Pulmonary artery endothelial cell (primary cell): ENCODE data around the gene UCHL3. TPM values are rescaled to one million over a fixed set of nuclear protein-coding genes. Genes with fewer than 3 reads are reported as not detected.

Source experiments
- DNase-seq: peaks from one replicate; pipeline ENCODE4 v3.0.0-alpha.2; 2011; ENCODE audit warnings: low read depth, low spot score
- total RNA-seq: library from RNA; depleted of rRNA; stranded (reverse); fragments of >200 nt; gene quantifications from 2 replicates; pipeline ENCODE4 v1.2.3, GENCODE V29; 2014

The UCHL3 gene
- total RNA-seq, 1 donor from 2014 or later = 46.6 TPM

DNA sequence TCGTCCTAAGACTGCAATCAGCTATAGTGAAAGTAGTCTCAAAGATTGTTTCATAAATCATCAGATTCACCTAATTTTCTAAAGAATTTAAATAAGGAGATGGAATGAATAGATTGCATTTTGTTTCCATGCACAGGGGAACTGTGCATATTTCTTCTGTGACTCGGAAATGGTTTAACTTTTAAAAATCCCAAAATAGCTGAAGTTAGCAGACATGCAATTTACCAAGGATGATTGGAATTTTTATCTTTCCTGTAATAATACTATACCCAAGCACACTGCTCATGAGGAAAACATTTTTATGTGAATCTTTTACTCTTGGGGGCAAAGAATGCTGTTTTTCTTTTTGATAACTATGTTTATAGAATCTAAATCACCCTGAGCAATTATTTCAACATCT, 71.6 kb downstream of the UCHL3 start:
- DNase-seq = no peak

DNA sequence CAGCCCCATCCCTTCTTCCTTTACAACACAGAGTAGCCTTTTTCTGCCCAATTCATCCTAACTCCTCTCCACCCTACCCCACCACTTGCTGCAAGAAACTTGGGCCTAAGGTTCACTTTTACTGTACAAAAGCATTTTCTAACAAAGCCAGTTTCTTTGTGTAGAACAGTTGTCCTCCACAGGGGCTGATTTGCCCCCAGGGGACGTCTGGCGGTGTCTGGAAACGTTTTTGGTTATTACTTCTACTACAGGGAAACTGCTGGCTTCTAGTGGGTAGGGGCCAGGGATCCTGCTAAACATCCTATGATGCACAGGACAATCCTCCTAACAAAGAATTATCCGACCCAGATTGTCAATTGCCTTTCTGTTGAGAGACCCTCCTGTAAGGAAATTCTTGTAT, 79.2 kb downstream of the UCHL3 start:
- DNase-seq = no peak

DNA sequence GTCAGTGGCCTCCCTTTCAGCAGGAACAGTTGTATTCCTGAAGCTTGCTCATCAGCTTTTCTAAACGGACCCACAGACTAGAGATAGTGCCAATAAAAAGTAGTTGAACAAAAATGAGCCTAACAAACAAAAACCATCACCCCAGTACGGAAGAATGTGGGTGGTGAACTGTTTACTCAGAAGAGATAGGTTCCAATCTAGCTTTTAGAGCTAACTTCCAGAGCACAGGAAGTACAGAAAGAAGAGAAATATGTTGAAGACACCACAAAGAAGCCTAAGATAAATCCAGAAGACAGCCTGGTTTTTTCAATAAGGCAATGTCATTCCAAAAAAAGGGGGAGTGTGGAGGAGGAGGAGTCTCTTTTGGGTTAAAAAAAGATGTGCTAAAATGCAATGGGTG, 83.7 kb downstream of the UCHL3 start:
- no peak for DNase-seq

DNA sequence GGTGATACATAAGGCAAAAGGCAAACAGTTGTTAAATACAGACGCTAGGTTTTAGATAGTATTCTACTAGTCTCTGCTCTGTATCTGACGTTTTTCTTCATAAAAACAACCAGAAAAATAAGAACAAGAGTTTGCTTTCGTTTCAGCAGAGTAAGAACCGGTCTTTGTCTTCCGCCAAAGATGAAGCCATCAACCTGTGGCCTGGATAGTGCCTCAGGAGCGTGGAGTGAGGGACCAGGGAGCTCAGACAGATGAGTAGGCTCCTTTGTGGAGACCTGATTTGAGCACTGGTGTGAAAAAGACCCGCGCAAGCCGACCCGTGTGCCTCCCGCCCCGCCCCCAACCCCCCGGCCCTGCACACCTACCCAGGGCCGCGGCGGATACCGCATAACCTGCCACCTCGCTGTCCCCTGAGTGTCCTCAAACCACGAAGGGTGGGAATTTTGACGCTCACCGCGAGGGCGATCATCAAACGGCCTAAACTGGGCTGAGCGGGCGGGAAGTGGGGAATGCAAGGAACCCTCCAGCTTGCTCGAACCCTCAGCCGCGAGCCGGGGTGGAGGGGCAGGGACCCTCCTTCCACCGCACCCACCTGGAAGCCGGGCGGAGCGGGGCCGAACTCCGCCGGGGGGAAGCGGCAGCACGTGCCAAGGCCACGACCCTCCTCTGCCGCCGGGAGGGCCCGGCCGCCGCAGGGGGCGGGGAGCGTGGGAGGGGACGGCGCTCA, 85.7 kb downstream of the UCHL3 start:
- no peak for DNase-seq

DNA sequence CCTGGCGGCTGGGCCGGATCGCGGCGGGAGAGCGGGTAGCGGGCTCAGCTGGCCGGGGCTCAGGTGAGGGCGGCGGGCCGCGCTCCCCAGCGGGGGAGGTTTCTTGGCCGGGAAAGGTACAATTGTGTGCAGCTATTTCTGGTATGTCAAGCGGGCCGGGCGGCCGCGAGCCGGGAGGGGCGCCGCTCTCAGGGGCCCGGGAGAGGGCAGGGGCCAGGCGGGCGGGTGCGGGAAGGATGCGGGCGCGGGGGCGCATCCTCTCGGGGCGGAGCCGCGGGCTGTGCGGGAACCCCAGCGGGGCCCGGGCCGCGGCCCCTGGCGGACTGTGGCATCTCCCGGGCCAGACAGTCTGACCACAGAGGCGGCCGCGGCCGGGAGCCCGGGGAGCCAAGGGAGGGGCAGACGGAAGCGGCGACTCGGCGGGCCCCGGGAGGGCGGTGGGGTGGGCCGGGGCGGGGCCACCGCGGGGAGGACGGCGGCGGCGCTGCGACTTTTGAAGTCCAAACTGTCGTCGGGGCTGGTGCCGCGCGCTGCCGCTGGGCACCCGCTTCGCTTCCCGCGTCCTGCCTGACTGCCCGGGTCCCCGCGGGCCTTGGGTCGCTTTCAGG, 86.3 kb downstream of the UCHL3 start, which contains the start of gene LMO7:
Gene LMO7 (plus strand): TSS at position 503 of the 608 bp plus-strand sequence. CDS start 328 bp downstream, outside the sequence.
- DNase-seq = no peak

DNA sequence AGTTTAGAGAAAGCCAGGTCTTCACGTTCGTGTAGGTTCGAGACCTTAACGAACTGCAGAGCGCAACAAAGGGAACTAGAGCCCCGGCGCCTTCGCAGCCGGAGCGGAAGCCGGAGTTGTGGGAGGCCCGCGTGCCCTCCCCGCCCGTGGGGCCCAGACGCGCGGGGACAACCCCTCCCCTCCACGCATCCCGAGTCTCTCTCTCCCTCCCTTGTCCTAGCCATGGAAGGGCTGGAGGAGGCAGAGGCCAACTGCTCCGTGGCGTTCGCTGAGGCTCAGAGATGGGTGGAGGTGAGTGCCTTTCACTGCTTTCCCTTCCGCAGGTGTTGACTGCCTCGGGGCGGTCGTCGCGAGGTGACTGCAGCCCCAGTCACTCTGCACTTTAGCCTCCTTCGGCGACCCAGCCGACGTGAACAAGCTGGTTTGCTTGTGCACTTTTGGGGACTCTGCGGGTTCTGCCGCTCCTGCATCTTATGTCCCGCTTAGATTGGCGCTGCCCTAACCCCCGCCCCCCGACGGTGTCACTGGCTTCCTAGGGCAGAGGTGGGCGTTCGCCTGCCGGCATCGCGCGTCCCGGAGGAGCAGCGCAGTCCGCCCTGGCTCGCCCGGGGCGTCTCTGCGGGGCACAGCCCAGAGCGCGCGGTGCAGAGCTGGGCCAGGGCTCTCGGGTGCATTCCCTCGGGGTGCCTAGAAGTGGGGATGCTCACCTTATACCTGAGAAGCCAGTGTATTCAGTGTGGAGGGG, 87.0 kb downstream of the UCHL3 start:
- DNase-seq = no peak

DNA sequence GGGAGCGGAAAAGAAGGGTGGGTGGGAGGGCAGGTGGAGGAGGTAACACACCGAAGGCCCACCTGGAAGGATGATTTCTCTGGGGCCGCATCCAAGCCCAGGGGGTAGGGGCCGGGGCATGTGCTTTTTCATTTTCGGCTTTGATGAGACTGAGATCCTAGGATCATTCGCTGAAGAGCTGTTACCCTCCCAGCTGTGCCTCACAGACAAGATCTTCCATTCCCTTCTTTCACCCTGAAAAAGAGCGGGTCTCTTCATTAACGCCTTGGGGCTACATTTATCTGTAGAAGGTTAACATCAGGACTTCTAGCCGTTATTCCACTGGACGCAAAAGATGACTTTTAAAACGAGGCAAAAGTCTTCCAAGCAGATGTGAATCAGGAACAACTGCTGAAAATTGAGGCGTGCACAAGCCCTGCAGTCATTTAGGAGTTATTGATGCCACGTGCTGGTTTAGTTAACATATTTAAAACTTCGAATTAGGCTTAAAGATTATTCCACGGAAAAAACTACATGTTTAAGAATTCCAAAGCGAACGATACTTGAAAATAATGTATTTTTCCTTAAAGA, 87.7 kb downstream of the UCHL3 start:
- DNase-seq = no peak

DNA sequence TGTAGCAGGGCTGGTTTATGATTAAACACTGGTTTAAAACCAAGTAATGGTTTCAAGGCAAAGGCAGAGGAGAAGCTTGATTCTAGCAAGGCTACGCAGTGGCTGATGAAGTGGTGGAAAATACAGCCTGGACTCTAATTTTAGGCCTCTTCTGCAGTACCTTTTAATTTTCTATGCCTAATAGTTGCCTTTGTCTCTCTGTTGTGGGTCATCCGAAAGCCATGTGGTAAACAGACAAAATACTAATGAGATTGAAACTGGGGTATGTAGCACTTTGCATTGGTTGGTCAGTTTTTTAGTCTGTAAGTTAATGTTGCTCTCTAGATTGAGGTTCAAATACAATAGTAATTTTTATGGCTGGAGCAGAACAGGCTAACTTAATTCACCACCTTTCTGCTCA, 89.9 kb downstream of the UCHL3 start:
- DNase-seq = no peak

DNA sequence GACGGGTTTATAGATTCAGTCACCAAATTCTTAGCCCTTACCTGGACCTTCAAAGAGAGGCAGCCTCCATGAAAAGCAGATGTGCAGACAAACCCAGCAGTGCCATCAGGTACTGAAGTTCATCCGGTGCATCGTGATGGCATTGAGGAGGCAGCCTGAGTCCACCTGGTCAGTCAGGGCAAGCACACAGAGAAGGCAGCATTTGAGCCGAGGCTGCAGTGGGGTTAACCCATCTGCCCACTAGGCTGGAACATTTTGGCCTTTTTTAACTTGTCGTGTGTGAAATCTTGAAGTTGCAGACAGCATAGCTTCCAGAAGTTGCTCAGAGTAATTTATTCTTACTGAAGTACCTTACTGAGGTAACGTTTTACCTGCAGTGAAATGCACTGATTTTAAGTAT, 91.4 kb downstream of the UCHL3 start:
- DNase-seq = no peak

DNA sequence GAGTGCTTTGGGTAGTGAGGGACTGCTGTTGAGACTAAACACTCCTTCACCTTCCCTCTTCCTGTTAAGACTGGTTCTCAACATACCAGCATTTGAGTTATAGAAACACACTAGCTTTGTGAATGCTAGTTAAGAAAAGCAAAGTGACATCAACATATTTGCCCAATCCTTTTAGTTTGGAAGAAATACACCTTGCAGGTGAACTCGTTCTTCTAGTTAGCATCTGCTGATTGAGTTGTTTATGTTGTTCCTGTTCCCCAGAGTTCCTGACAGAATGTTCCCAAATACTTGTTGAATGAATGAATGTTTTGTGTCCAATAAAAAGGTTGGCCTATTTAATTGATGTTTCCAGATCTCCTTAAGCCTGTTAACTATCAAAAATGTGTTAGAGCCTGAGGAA, 93.6 kb downstream of the UCHL3 start:
- no peak for DNase-seq

DNA sequence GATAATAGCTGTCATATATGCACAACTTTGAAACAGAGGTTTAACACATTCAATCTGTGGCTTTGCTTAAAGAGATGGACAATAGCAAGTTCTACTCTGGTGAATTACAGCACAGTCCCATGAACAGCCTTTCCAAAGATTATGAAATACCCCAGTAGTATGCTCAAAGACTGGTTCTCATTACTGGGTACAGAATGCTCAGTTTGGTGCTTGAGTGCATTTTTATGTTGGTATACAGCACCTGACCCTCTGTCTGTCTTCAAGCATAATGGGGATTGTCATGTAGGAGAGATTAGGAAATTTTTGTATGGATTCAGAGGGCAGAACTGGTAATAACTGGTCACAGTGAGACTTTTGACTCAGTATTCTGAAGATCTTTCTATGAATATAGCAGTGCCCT, 94.1 kb downstream of the UCHL3 start:
- DNase-seq = no peak

DNA sequence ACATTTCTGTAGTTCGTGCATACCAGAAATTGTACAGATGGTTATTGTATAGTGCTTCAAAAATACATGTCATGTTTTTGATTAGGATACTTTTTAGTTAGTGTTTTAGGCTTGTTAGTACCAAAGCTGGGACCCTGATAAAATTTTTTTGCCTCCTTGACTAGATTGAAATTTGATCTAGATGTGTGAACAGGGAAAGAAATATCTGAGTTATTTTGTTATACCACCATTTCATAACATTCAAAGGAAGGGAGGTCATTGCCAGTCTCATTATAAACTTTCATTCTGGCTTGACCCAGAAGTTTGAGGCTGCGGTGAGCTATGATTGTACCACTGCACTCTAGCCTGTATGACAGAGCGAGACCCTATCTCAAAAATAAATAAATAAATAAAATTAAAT, 95.5 kb downstream of the UCHL3 start:
- DNase-seq = no peak

DNA sequence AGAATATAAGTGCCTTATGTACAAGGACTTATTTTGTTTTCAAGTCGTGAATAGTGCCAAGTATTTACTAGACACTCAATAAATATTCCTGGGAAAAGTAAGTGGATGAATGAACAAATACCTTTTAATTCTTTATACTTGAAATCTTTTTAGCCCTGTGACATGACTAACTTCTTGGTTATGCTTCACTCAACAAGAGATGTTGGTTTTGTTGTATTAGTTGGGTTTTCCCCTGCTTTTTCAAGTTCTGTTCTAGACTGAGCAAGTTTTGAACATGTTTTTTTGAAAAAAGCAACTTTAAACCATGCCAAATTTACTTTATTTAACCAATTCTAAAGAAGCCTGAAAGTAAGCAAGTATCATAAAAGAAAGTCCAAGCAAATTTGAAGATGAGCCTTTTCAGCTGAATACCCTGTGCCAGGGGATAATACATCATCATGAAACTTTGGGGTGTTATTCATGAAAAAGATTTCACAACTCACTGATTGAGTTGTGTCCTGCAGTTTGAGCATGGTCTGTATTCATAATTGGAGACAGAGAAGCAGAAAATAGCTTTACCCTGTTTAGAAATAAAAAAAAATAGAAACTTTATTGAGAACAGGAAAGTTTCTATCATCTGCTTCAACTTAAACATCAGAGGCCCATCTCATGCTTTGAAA, 97.7 kb downstream of the UCHL3 start:
- no peak for DNase-seq

DNA sequence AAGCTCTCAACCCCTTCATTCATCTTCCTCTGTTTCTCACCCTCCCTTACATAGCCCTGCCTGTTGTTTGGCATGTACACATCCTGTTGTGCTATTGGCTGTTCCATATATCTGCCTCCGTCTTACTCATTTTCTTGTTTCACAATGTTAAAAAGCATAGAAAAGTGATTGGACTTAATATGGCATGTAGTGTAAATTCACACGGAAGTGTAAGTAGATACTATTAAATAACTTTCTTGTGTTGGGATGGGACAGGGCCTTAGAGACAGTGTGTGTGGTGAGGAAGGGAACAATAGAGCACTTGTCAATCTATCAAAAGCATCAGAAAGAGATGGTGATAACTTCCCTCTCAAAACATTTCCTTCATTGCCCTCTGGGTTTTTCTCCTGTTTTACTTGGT, 98.9 kb downstream of the UCHL3 start:
- DNase-seq = no peak

DNA sequence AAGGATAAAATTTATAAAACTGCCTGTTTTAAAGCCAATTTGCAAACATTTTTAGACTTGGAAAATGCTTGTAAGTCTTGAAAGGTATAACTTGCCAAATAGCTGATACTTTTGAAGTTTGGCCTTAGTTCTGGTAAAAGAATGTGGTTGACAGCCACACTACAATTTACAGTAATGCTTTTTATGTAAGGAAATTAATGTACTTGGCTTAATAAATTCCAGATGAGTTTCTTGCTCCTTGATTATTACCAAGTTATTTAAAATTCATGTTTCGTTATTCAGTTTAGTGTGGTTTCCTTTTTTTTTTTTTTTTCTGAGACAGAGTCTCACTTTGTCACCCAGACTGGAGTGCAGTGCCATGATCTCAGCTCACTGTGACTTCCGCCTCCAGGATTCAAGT, 101.4 kb downstream of the UCHL3 start:
- DNase-seq = no peak

DNA sequence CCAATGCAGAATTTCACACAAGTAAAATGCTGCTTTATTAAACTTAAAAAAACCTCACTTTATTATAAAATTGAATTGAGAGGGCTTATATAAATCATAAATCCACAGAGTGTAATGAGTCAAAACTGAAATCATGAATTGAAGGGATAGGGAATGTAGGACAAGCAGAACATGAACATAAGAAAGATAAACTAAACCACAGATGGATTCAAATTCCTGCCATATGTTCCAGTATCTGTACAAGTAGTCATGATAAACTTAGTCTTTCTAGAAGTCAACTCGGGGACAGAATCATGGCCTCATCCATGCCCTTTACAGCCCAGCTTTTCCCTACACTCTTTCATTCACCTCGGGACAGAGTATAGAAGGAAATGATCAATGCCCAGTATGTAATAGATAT, 103.1 kb downstream of the UCHL3 start:
- no peak for DNase-seq

Other genes starting within 250 kb of the UCHL3 start
- gene TBC1D4, start 67.6 kb upstream of the UCHL3 start, total RNA-seq = 55.6 and 163 TPM in 2 replicates
- gene COMMD6, start 11.9 kb upstream of the UCHL3 start, total RNA-seq = 40.5 and 47.5 TPM in 2 replicates
- gene LMO7, start 86.5 kb downstream of the UCHL3 start, total RNA-seq = 18.1 and 20.6 TPM in 2 replicates